GM21576 (cell line): ENCODE data around the gene PTPRJ.

Experiments
- ATAC-seq: cut with Tn5 transposase; IDR thresholded peaks from one replicate; pipeline ENCODE4 v1.9.1; 2021; ENCODE audit warnings: mild to moderate bottlenecking, moderate library complexity; ENCODE audit not compliant: unreplicated experiment

Gene PTPRJ

GRCh38 chr11:48087974-48088681 lies 107.8 kb downstream of the PTPRJ start:
- no peak for ATAC-seq

GRCh38 chr11:48088682-48089050 lies 108.3 kb downstream of the PTPRJ start:
- ATAC-seq: no peak

GRCh38 chr11:48090174-48090573 lies 109.8 kb downstream of the PTPRJ start:
- no peak for ATAC-seq

GRCh38 chr11:48091426-48092102 lies 111.2 kb downstream of the PTPRJ start:
- no peak for ATAC-seq

- no peak for ATAC-seq
Measured at GRCh38 chr11:48093323-48093722, 113.0 kb downstream of the PTPRJ start.

GRCh38 chr11:48093795-48094642 lies 113.7 kb downstream of the PTPRJ start:
- ATAC-seq: no peak

- no peak for ATAC-seq
Measured at GRCh38 chr11:48094643-48095339, 114.4 kb downstream of the PTPRJ start.

- no peak for ATAC-seq
Measured at GRCh38 chr11:48095779-48096470, 115.6 kb downstream of the PTPRJ start.

GRCh38 chr11:48096588-48097525 lies 116.5 kb downstream of the PTPRJ start:
- no peak for ATAC-seq

GRCh38 chr11:48098024-48098423 lies 117.7 kb downstream of the PTPRJ start:
- ATAC-seq: no peak

- ATAC-seq: no peak
Measured at GRCh38 chr11:48099916-48100446, 119.6 kb downstream of the PTPRJ start.

- ATAC-seq: no peak
Measured at GRCh38 chr11:48101044-48101733, 120.8 kb downstream of the PTPRJ start.

- ATAC-seq: no peak
Measured at GRCh38 chr11:48101958-48102357, 121.6 kb downstream of the PTPRJ start.

- ATAC-seq: no peak
Measured at GRCh38 chr11:48103621-48104567, 123.5 kb downstream of the PTPRJ start.

- no peak for ATAC-seq
Measured at GRCh38 chr11:48104568-48104924, 124.2 kb downstream of the PTPRJ start.

GRCh38 chr11:48105096-48105990 lies 125.0 kb downstream of the PTPRJ start:
- ATAC-seq: no peak

- ATAC-seq: peak; percentile 29
Measured at GRCh38 chr11:48106166-48106565, 125.8 kb downstream of the PTPRJ start.
